ENCODE measurements around the gene OR6B1. TPM values are rescaled to one million over a fixed set of nuclear protein-coding genes. Genes with fewer than 3 reads are reported as not detected.

Gene OR6B1
- total and polyA plus RNA-seq, 9 of the 15 experiments (the other 6 are each of a cell fraction or from before 2014, with no cell fraction given) = not detected

DNA sequence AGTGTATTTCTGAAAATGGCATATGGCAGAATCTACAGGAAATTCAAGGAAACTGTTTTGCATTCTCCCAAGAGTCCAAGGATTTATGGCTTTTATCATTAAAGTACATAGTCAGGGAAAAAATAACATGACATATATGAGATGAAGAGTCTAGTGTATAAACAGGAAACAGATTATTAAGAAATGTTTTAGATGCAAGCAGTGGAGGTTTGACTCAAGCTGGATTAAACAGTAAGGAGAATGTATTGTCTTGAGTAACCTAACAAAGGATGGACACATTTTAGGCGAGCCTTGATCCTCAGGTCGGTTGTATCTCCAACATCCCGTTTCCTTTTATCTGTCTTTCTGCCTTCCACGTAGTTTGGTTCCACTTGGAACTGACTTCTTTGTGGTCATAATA is 17.9 kb downstream of the OR6B1 start:
- H4K20me1 ChIP-seq (replicated peaks; ENCODE audit: control insufficient read depth, insufficient read depth, low read length) = no peaks in the 10 kb centered on the region
- no peaks in the 10 kb centered on the region for H3K27me3 ChIP-seq (ENCODE audit: control insufficient read depth in 2 of 2, insufficient read depth in 2 of 2, low read length in 2 of 2)
- WGBS (ENCODE audit: insufficient coverage, low coverage, missing lambda C conversion rate) = 0% methylated on average over 4 of the region's 4 CpGs
- no peaks in the 10 kb centered on the region for H3K4me1 ChIP-seq (replicated peaks in 1 of 2; ENCODE audit: control insufficient read depth in 2 of 2, insufficient read depth in 2 of 2, low read length in 2 of 2)
- no peak overlapping the region for H3K4me3 ChIP-seq
- ChIA-PET CTCF (ENCODE audit: low intra/inter-chr PET ratio) (no interaction called here), POLR2A (no interaction called here)
- H3K27ac ChIP-seq (ENCODE audit: extremely low read depth, low read depth, low read length) = no peak overlapping the region
- TF ChIP-seq RBM17 (IDR thresholded peaks at IDR 0.05; ENCODE audit: borderline replicate concordance, low read depth, low read length) = no peak
- no peak for TF ChIP-seq FOXA1 (IDR thresholded peaks at IDR 0.05; ENCODE audit: borderline replicate concordance)
- no peak for TF ChIP-seq PRDM10 (IDR thresholded peaks at IDR 0.05; ENCODE audit: partially characterized antibody)
- no peak for TF ChIP-seq SAFB (IDR thresholded peaks at IDR 0.05; ENCODE audit: borderline replicate concordance, low read depth, low read length)
- TF ChIP-seq, protein P1, sequence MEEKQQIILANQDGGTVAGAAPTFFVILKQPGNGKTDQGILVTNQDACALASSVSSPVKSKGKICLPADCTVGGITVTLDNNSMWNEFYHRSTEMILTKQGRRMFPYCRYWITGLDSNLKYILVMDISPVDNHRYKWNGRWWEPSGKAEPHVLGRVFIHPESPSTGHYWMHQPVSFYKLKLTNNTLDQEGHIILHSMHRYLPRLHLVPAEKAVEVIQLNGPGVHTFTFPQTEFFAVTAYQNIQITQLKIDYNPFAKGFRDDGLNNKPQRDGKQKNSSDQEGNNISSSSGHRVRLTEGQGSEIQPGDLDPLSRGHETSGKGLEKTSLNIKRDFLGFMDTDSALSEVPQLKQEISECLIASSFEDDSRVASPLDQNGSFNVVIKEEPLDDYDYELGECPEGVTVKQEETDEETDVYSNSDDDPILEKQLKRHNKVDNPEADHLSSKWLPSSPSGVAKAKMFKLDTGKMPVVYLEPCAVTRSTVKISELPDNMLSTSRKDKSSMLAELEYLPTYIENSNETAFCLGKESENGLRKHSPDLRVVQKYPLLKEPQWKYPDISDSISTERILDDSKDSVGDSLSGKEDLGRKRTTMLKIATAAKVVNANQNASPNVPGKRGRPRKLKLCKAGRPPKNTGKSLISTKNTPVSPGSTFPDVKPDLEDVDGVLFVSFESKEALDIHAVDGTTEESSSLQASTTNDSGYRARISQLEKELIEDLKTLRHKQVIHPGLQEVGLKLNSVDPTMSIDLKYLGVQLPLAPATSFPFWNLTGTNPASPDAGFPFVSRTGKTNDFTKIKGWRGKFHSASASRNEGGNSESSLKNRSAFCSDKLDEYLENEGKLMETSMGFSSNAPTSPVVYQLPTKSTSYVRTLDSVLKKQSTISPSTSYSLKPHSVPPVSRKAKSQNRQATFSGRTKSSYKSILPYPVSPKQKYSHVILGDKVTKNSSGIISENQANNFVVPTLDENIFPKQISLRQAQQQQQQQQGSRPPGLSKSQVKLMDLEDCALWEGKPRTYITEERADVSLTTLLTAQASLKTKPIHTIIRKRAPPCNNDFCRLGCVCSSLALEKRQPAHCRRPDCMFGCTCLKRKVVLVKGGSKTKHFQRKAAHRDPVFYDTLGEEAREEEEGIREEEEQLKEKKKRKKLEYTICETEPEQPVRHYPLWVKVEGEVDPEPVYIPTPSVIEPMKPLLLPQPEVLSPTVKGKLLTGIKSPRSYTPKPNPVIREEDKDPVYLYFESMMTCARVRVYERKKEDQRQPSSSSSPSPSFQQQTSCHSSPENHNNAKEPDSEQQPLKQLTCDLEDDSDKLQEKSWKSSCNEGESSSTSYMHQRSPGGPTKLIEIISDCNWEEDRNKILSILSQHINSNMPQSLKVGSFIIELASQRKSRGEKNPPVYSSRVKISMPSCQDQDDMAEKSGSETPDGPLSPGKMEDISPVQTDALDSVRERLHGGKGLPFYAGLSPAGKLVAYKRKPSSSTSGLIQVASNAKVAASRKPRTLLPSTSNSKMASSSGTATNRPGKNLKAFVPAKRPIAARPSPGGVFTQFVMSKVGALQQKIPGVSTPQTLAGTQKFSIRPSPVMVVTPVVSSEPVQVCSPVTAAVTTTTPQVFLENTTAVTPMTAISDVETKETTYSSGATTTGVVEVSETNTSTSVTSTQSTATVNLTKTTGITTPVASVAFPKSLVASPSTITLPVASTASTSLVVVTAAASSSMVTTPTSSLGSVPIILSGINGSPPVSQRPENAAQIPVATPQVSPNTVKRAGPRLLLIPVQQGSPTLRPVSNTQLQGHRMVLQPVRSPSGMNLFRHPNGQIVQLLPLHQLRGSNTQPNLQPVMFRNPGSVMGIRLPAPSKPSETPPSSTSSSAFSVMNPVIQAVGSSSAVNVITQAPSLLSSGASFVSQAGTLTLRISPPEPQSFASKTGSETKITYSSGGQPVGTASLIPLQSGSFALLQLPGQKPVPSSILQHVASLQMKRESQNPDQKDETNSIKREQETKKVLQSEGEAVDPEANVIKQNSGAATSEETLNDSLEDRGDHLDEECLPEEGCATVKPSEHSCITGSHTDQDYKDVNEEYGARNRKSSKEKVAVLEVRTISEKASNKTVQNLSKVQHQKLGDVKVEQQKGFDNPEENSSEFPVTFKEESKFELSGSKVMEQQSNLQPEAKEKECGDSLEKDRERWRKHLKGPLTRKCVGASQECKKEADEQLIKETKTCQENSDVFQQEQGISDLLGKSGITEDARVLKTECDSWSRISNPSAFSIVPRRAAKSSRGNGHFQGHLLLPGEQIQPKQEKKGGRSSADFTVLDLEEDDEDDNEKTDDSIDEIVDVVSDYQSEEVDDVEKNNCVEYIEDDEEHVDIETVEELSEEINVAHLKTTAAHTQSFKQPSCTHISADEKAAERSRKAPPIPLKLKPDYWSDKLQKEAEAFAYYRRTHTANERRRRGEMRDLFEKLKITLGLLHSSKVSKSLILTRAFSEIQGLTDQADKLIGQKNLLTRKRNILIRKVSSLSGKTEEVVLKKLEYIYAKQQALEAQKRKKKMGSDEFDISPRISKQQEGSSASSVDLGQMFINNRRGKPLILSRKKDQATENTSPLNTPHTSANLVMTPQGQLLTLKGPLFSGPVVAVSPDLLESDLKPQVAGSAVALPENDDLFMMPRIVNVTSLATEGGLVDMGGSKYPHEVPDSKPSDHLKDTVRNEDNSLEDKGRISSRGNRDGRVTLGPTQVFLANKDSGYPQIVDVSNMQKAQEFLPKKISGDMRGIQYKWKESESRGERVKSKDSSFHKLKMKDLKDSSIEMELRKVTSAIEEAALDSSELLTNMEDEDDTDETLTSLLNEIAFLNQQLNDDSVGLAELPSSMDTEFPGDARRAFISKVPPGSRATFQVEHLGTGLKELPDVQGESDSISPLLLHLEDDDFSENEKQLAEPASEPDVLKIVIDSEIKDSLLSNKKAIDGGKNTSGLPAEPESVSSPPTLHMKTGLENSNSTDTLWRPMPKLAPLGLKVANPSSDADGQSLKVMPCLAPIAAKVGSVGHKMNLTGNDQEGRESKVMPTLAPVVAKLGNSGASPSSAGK (IDR thresholded peaks at IDR 0.05) = no peak
- no peak for TF ChIP-seq PTBP1 (IDR thresholded peaks at IDR 0.05; ENCODE audit: low read depth, low read length)
- no peak overlapping the region for H2AFZ ChIP-seq (ENCODE audit: low read depth, low read length)
- H3K36me3 ChIP-seq (ENCODE audit: control insufficient read depth, insufficient read depth, low read length) = no peaks in the 10 kb centered on the region
- H3K4me2 ChIP-seq (ENCODE audit: insufficient read depth, low read length) = no peak overlapping the region
- no peaks in the 10 kb centered on the region for H3K9me3 ChIP-seq (replicated peaks; ENCODE audit: control insufficient read depth, insufficient read depth, low read depth, low read length)
- in situ Hi-C loops (cut with MboI) (no loop called here), intact Hi-C loops (cut with micrococcal nuclease) (no loop called here)
- FAIRE-seq (no peak), ATAC-seq (no peak), DNase-seq (ENCODE audit: extremely low read depth in 1 of 4, low spot score in 3 of 4) (no peak)
- H3K79me2 ChIP-seq (ENCODE audit: control insufficient read depth, insufficient read depth, low read length) = no peaks in the 10 kb centered on the region
- H3K9ac ChIP-seq (ENCODE audit: insufficient read depth in 1 of 2, low read depth in 2 of 2, low read length in 2 of 2) = no peak overlapping the region
- no peaks in the 10 kb centered on the region for H3K9me1 ChIP-seq (ENCODE audit: control insufficient read depth, insufficient read depth, low read length)
- no TSS peak for BruUV-seq (replicated peaks)
